COLO668 (cell line): ENCODE data around the gene SHB.
"Not testable (repeated sequence)": the region's sequence is repeated elsewhere in the genome, so short reads cannot be mapped to it uniquely, and the experiment has no call there.

Experiments
- DNase-seq: peaks from one replicate; lab custom pipeline; 2025; ENCODE audit not compliant: unreplicated experiment; lab: John Stamatoyannopoulos, UW

The SHB gene

GRCh38 chr9:37906312-37907239, 162.5 kb downstream of the SHB start:
- no peak for DNase-seq

- DNase-seq: no peak
Observed at GRCh38 chr9:37905776-37906175, 163.3 kb downstream of the SHB start.

GRCh38 chr9:37905131-37905505, 163.9 kb downstream of the SHB start:
- DNase-seq: no peak

- DNase-seq: no peak
Observed at GRCh38 chr9:37904445-37905130, 164.4 kb downstream of the SHB start.

DNA sequence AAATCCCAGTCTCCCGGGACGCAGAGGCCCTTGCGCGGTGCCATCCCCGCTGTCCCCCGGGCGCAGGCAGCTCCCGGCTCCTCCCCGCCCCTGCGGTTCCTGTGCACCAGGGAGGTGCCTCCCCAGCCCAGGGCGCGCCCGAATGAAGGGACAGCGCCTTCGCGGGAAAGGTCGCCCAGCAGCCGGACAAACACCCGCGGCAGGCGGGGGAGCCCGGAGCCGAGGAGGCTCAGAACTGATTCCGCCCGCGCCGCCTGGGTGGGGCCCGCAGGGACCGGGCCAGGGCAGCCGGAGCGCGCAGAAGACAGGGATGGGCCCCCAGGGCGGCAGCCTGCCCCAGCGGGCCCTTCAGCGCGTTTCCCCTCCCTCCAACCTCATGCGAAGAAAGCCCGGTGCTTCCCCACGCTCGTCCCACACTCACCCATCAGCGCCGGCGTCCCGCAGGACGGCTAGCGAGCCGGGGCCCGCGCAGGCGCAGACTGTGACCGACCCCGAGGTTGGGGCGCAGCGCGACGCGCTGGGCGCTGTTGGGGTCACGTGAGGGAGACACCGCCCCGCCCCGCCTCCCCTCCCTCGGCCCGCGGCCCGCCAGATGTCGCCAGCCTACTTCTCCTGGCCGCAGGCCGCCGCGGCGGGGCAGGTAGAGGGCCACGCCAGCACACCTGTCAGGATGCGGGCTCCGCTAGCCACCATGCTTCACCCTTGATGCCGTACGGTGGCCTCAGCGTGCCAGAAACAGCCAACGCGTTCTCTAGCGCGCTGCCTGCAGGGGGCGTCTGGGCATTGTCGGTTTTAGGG, 165.2 kb downstream of the SHB start, which contains the start of gene SLC25A51:
TSS of gene SLC25A51 (minus strand) at position 481 of the 798 bp plus-strand sequence. CDS start 15,577 bp downstream, outside the sequence.
- peak; percentile 98 for DNase-seq

DNA sequence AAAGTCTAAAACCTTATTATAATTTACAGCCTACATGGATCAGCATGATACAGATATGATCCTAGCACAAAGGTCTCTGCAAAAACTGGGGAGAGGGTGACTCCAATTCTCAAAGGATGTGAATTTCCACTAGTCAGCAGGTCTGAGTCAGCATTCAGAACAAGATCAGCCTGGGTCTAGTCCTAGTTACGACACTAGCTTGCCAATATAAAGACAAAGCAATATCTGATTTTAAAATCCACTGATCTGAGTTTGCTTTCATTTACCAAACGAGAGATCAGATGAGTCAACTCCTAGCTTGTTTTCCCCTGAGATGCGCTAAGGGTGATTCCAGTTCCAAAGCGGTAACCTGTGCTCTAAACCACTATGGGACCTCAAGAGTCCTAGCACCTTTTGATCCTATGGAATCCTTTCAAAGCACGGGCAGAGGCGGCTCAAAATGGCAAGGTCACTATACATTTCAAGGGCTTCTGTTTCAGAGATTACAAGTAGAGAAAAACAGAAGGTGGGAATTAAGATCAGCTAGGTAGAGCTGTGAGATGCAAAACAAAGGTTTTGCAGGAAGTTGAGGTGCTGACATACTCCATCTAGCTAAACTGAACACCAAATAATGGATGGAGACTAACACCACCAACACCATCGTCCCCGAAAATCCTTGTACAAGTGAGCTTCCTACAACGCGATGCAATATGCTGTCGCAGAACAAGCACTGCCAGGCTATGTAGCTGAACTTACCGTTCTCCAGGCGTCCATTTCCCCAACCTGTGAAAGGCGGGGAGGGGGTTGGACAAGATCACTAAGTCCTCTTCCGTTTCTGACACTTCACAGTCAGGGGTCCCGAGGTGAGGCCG, 166.0 kb downstream of the SHB start:
- DNase-seq: no peak

DNA sequence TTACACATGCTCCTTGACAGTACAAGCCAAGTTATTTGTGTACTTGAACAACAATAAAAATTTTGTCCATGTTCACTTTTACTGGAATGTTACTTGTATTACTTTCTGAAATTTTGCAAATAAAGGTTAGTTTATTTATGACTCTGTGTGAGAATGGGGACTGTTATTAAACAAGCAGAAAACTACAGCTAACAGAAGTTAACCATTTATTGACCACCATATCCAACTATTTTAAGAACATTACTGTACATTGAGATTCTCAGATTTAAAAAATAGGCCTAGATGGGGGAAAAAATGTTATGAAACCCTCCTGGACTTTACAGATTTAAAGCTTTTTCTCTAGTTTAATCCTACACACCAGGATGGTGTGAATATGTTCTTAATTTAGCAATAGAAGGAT, 166.9 kb downstream of the SHB start:
- no peak for DNase-seq

- DNase-seq: no peak
Observed at GRCh38 chr9:37899041-37899440, 170.0 kb downstream of the SHB start.

- DNase-seq: no peak
Observed at GRCh38 chr9:37897665-37898064, 171.4 kb downstream of the SHB start.

DNA sequence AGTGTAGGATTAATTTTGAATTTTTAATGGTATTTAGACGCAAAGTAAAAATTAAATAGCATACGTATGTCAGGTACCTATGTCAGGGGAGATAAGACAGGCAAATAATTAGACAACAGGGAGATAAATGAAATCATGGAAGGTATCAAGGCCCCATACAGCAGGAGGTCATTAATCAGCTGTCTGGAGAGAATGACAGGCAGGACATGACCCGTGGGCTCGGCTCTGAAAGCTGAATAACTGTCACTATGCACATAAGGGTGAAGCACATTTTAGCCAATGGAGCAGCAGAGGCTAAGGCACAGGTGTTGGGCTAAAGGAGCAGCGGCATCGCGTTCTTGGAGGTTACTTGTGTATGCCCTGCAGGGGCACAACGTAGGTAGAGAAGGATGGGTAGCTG, 177.0 kb downstream of the SHB start:
- no peak for DNase-seq

GRCh38 chr9:37891042-37891441, 178.0 kb downstream of the SHB start:
- DNase-seq: not testable (repeated sequence)

DNA sequence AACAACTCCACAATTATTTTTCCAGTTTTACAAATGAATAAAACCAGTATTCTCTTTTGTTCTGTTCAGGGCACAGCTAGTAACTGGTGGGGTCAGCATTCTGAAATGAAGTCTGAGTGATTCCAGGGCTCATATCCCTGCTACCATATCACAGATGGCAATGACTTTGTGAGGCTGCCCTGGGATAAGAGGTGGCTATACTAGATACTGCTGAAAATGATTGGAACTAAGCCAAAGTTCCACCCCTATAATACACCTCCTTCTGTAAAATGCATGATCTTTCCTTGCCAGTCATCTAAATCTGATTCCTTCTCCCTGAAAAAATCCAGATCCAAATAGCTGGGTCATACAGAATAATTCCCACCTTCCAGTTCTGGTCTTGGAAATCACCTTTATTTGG, 179.5 kb downstream of the SHB start:
- no peak for DNase-seq

- DNase-seq: not testable (repeated sequence)
Observed at GRCh38 chr9:37887977-37888583, 180.9 kb downstream of the SHB start.

DNA sequence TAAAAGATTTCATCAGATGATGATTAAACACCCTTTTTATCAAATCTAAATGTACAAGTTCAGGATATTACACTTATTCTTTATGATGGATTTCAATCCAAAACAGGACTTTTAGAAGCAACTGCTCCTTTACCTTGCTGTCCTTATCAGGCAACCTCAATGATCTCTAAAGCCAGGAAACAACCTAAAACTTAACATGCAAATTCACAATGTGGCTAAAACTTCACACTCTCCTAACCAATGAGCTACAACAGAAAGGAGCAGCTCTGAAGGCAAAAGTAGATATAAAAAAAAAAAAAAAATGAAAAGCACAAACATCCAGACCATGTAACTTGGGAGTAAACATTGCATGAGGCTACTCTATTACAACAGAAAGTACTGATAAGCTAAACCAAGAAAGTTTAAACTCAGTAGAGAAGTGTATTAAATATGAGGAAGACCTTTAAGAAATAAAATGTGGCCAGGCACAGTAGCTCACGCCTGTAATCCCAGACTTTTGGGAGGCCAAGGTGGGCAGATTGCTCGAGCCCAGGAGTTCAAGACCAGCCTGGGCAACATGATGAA, 188.0 kb downstream of the SHB start:
- DNase-seq: no peak

DNA sequence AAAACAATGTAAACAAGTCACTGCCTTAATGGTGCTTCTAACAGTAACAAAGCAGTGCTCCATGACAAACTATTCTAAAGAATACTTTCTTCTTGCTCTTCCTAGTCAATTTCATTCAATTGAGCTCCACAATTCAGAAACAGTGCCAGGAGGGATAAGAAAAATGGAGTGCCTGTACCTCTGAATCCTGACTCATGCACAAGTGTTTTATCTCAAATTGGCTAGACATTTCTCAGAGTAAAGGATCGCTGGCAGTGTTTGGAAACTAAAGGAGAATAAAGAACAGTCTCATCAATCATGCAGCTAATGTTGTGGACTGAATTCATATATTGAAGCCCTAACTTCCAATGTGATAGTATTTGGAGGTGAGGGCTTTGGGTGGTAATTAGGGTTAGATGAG, 192.7 kb downstream of the SHB start:
- no peak for DNase-seq

- DNase-seq: no peak
Observed at GRCh38 chr9:37873955-37874354, 195.1 kb downstream of the SHB start.

DNA sequence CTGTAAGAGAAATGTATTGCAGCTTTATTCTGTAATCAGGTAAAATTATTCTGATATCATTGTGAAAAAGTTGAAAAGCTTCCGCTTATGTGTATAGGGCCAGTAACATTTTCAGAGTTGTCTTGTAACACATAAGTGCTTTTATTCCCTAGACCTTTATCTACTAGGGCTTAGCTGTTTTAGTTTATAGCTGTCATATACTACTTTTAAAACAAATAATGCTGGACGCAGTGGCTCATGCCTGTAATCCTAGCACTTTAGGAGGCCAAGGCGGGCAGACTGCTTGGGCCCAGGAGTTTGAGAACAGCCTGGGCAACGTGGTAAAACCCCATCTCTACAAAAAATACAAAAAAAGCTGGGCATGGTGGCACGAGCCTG, 198.2 kb downstream of the SHB start:
- no peak for DNase-seq

DNA sequence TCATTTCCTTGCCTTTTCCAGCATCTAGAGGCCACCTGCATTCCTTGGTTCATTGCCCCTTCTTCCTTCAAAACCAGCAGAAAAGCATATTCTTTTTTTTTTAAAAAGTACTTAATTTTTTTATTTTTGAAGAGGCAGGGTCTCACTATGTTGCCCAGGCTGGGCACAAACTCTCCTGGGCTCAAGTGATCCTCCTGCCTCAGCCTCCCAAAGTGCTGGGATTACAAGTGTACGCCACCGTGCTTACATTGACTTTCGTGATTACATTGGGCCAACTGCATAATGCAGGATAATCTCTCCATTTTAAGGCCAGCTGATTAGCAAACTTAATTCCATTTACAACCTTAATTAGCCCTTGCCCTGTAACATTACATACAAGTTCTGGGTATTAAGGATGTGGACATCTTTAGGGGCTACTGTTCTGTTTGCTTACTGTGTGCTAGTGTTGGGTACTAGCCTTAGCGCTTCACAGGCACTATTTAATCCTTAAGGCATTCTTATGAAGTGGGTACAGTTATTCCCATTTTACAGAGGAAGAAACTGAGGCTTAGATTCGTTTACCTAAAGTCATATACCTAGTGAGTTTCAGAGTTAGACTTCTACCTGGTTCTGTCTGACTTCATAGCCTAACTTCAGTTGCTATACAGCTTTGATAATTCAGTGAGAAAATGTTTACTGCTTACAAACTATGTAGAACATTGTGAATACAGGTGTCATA, 198.8 kb downstream of the SHB start:
- DNase-seq: no peak
